DMS153 (cell line): ENCODE results near the gene MED22.
A peak's percentile ranks its signal among the peaks of the same experiment; 100 is the strongest.

Source experiments
- DNase-seq: peaks from one replicate; lab custom pipeline; 2025; lab: John Stamatoyannopoulos, UW

MED22 gene

DNA sequence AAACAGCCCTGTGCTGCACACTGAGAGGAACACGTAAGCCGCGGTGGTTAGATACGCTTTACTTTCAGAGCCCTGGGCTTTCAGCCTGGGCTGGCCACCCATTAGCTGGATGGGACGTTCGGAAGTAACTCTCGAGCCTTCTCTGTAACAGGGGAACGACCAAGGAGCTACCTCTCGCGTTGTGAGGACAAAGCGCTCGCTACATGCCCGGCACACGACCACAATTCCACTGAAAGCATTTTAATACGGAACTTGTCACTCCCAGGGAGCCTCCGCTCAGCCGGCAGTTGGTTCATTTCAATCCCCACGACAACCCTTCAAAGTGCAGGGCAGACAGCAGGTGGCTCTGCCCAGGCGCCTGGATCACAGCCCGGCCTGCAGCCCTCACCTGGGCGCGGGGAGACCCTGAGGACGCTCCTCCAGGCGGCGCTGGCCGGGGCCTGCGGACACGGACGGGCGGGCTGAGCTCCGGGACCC lies 8.0 kb upstream of the MED22 start:
- no peak for DNase-seq

GRCh38 chr9:133354766-133355165 lies 6.8 kb upstream of the MED22 start:
- no peak for DNase-seq

- no peak for DNase-seq
Measured at GRCh38 chr9:133353548-133353947, 5.6 kb upstream of the MED22 start.

DNA sequence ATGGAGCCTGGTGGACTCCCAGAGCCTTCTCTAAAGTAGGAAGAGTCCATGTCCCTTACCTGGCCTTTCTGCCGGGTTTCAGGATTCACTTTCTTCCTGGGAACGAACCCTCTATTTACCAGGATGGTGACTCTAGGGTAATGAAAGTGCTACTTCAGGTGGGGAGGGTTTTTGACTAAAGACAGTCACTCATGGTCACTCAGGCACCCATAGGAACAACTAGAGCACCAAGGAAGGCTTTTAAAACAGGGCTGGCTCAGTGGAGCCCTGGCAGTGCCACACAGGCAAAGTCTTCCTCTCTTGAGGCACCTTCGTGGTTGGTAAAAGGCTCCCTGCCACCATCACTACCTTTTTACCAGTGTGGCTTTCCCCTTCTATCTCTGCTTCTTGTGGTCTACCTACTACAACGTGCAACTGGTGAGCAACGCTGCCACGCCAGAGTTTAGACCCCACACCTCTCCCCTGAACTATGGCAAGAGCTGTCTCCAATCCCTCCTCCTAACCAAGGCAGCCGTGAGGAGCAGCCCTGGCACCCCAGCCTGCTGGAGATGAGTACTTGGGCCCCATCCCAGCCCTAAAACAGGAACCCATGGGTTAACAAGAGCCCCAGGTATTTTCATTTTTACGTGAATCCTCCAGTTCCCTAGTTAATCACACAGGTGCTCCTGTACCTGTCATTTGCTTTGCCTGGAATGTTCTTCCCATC lies 4.9 kb upstream of the MED22 start:
- no peak for DNase-seq

DNA sequence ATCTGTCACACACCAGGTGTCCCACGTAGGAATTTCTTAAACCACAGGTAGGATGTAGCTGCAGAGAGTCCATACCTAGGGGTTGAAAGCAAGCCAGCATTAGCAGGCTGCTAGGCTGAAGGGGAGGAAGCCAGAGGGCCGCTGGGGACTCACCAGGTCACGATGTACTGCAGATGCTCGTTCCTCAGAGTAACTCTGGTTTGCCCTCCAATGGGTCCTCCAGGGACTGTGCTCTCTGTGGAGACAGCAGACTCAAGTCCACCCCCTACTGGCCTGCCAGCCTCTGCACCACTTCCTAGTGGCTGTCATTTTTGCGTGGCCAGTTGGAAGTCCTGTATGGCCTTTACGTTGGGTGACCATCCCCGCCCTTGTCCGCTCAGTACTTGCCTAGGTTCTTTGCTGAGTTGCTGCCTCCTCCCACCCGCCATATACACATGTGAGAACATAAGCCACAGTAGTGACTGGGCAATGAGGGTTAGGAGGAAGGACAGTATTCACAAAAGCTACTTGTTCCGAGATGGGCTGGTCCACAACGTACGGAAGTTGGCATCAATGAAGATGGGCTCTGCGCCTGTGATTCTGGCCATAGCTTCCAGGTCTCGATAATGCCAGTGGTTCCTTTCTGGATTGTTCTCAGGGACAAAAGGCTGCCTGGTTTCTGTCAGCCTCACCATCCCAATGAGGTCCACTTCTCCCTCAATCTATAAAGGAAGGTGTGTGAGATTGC lies 4.1 kb upstream of the MED22 start:
- no peak for DNase-seq

DNA sequence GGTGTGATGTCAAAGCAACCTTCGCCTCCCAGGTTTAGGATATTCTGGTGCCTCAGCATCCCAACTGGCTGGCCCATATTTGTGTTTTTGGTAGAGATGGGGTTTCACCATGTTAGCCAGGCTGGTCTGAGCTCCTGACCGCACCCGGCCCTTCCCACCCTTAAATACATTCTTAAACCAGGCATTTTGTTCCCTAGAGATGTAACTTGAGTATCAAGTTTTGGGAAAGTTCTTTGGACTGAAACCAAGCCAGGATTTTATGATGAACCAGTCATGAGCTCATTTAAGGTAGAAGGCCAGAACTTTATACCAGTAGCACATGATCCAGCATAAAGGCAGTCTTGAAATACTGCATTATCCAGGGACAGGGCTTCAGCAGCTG lies 3.6 kb upstream of the MED22 start:
- DNase-seq: no peak

- DNase-seq: no peak
Measured at GRCh38 chr9:133349965-133350616, 2.2 kb upstream of the MED22 start.

DNA sequence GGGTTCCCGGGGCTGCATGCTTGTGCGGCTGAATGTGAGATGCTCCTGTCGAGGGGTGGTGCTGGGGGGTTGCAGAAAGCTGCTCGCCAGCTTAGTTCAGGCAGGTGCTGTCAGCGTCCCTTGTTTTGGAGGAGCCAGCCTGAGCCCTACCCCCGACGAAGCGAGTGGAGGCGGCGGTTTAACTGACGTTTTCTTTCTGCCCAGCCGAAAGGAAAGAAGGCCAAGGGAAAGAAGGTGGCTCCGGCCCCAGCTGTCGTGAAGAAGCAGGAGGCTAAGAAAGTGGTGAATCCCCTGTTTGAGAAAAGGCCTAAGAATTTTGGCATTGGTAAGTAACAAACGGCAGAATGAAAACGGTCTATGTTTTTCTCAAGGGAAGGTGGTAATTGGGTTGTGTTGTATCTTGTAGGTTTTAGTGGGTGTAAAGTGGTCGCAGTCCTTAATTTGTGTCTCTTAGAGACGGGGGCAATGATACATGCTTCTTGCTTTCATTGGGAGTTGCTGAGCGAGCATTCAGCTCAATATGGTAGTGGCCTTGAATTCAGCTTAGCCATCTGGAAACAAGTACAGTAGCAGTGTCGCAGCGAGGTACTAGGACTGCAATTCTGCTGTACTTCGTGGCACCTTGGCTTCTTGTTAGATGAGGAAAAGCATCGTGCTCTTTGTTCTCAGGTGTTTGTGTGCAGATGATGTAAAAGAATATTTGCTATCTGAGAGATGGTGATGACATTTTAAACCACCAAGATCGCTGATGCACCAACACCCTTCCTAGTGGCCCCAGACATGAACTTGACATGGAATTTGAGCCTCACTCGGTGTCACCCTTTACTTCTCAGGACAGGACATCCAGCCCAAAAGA lies 1.0 kb upstream of the MED22 start:
- no peak for DNase-seq

DNA sequence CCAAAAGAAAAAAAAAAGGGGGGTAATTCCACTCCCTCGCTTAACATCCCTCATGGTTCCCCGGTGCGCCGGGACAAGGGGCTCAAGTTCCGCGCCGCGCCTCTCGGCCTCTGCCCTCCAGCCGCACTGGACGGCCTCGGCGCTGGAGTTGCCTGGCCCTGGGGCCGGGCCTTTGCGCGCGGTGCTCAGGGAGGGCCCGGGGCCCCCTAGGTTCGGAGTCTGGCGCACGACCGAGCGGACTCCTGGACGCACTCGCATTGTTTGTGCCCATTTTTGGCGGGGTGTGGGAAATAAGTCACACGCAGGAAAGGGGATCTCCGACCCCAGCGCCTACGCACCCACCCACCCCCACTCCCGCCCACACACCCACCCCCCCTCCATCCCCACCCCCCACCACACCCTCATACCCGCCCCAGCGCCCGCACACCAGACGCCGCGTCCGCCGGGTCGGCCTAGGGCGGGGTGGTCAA lies 381 bp downstream of the MED22 start:
- DNase-seq: no peak

DNA sequence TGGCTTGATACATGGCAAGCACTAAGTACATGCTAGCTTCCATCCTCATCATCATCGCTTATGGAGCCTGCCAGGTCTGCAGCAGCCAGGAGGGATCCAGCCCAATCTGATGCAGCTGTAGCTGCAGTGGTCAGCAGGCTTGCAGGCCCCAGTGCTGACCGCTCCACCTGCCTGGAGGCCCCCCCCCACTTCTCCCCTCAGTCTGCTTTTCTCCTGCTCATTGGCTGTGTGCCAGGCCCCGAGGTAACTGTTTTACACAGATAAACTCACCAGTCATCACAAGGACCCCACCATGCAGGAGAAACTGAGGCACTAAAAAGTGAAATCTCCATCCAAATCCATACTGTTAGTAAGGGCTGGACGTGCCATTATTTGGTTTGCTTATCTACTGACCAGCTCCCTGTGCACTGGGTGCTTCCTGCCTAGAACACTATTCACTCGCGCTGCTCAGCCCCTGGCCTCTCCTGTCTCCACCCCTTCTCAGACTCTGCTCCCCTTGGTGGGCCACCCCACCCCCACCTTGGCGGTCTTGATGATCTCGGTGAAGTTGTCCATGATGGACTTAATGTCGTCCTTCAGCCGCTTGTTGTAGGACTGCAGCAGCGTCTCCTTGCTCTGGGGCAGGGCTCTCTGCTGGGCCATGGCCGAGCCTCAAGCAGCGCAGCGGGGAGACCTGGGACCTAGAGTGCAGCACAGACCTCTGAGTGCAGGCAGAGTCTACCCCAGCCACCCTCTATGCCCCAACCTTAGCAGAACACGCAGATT lies 1.7 kb downstream of the MED22 start:
- no peak for DNase-seq

- no peak for DNase-seq
Measured at GRCh38 chr9:133345596-133345995, 2.3 kb downstream of the MED22 start.

- DNase-seq: no peak
Measured at GRCh38 chr9:133344979-133345378, 3.0 kb downstream of the MED22 start.

DNA sequence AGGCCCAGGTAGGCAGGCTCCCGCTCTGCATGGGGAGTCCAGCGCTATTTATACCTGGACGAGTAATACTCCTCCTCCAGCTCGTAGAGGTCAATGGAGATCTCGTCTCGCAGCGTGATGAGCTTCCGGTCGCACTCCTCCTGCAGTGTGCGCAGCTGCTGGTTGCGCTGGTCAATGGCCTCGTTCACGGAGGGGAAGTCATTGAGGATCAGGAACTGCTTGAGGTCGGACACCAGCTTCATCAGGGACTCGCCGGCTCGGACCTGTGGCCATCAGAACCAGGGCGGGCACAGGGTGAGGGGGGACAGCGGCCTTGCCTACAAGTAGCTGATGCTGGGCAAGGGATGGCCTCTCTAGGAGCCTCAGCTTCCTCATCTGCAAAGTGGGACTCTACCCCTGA lies 3.9 kb downstream of the MED22 start:
- DNase-seq: no peak

- DNase-seq: no peak
Measured at GRCh38 chr9:133342570-133342969, 5.4 kb downstream of the MED22 start.

DNA sequence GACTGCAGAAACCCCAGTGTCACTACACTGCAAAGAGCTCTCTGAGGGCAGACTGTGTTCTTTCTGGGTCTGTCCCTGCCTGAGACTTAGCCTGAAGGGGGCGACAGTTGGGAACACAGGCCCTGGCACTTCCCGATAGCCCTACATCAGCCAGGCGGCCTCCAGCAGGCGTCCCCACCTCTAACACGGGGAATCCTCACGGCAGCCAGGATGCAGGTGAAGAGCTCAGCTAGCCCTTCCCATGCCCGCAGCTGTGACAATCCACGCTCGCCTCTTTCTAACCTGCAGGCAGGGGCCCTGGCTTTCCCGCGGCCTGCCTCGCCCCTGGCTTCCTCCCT lies 5.9 kb downstream of the MED22 start:
- no peak for DNase-seq

DNA sequence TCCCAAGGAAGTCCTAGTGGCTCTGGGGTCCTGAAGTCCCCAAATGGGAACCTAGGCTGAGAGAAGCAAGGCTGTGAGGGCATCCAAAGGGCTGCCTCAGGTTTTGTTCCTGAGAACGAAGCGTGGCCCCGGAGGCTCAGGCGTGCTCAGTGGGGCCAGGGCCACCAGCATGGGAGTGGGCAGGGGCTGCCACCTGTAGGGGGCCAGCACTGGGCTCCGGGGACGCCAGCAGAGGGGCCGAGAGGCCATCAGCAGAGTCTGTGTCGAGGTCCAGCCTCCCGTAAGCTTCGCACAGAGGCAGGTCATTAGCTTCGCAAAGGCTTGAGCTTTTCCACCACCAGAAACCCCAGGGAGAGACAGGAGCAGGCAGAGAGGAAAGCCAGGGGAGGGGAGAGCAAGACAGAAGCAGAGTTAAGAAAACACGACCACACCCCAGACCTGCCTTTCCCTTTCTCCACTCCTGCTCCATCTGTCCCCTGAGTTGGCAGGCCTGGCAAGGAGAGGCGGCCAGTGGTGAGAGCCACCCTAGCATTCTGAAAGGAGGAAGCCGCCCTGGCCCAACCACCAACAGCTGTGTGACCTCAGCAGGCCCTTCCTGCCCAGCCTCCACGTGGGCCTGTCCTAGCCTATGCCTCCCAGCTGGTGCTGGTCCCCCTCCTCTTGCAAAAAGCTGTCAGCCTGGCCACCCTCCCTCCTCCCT lies 6.4 kb downstream of the MED22 start:
- no peak for DNase-seq

DNA sequence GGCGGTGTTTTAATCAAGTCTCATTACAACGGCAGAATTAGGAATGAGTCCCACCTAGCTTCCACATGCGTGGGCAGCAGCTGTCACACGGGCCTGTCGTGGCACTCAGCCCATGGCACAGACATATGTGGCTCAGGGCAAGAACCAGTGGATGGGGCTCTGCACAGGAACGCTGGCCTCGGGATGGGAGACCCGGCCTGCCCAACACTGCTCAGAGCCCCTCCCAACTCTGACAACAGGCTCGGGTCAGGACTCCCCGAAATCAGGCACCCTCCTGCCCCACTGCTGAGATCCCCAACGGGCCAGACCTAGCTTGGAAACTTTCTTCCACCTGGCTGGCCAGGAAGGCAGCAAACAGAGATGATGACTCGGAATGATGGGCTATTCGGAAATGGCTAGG lies 7.0 kb downstream of the MED22 start:
- DNase-seq: no peak

GRCh38 chr9:133340256-133340655 lies 7.7 kb downstream of the MED22 start:
- no peak for DNase-seq

GRCh38 chr9:133339641-133340040 lies 8.3 kb downstream of the MED22 start:
- no peak for DNase-seq

DNA sequence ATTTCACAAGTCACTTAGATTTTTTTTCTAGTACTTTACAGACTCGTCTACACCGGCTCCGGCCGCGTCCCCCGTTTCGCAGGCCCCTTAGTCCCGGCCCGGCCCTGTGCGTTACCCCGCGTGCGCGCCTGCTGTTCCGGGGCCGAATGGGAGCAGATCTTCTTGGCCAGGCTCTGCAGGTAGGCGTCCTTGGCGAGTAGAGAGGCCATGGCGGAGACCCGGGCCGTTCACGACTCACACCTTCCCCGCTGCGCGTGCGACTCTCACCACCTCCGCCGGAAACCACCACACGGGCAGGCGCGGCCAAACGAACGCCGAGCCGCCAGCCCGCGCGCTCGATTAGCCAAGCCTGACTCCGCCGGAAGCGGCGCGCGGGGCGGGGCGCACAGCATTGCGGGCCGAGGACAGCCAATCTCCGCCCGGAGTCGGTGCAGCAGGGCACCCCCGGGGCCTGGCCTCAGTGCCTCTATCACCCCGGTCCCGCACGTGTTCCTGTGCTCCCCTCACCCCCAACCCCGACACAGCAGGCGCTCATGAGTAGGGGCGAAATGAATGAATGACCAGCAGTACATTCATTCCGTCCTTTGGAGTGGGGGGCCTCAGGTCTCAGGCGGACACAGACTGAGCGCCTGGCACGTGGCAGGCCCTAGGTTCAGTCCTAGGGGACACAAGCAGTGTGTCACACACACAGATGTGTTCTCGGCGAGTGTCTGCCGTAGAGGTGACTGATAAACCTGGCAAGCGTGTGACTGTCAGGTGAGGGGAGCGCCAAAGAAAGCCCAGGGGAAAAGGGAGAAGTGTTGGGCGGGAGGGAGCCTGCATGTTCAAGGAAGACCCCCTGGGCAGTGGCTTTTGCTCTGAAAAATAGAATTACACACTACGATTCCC lies 11.8 kb downstream of the MED22 start, which contains the start of gene SURF6:
SURF6 (minus strand) TSS at position 265 of the 888 bp plus-strand sequence; CDS start at position 209, 56 bp downstream.
- DNase-seq: peak; percentile 76
